ENCODE data around the gene NSL1.

- TF ChIP-seq CTCF (IDR thresholded peaks at IDR 0.05) (no peak), POLR2A (IDR thresholded peaks at IDR 0.05) (no peak), EP300 (IDR thresholded peaks at IDR 0.05) (no peak)
Observed at GRCh38 chr1:212745303-212745702, 46.3 kb downstream of the NSL1 start.

All from tibial nerve (tissue), 4 donors.